Measurements from ENCODE around the gene CFAP410. TPM values are rescaled to one million over a fixed set of nuclear protein-coding genes. Genes with fewer than 3 reads are reported as not detected.

The CFAP410 gene
- total RNA-seq, 1 donor from 2014 or later, result 25.4 TPM

- TF ChIP-seq CTCF (IDR thresholded peaks at IDR 0.05), result no peak
- Histone ChIP-seq H3K36me3 (no peaks in the 10 kb centered on the region), H3K27me3 (no peaks in the 10 kb centered on the region), H3K4me1 (no peaks in the 10 kb centered on the region), H3K9me3 (no peaks in the 10 kb centered on the region), H3K4me3 (no peak overlapping the region), H3K27ac (no peak overlapping the region)
- intact Hi-C loops (cut with DNase I), result no loop called here
- no peak for DNase-seq
- ATAC-seq, result no peak
Observed at GRCh38 chr21:44279354-44280260, 59.6 kb downstream of the CFAP410 start.

Other genes with a start within 250 kb of the CFAP410 start
- 9.9 TPM for gene PWP2, start 232.0 kb downstream of the CFAP410 start, total RNA-seq
- gene GATD3, start 205.7 kb downstream of the CFAP410 start, total RNA-seq, result 44.5 TPM
- gene ICOSLG, start 98.4 kb downstream of the CFAP410 start, total RNA-seq, result 11.3 TPM
- not detected for gene DNMT3L, start 77.5 kb downstream of the CFAP410 start, total RNA-seq
- gene AIRE, start 53.5 kb downstream of the CFAP410 start, total RNA-seq, result not detected
- gene PFKL, start 39.3 kb downstream of the CFAP410 start, total RNA-seq, result 101 TPM
- gene TRPM2, start 14.2 kb upstream of the CFAP410 start, total RNA-seq, result 10.0 TPM
- 3.6 TPM for gene LRRC3, start 116.1 kb upstream of the CFAP410 start, total RNA-seq
- not detected for gene KRTAP10-1, start 200.8 kb upstream of the CFAP410 start, total RNA-seq
- not detected for gene KRTAP10-2, start 212.1 kb upstream of the CFAP410 start, total RNA-seq
- not detected for gene KRTAP10-3, start 219.4 kb upstream of the CFAP410 start, total RNA-seq
- not detected for gene KRTAP10-4, start 234.3 kb upstream of the CFAP410 start, total RNA-seq
- not detected for gene KRTAP10-5, start 241.2 kb upstream of the CFAP410 start, total RNA-seq

All from upper lobe of right lung (tissue), 1 donor.